Endothelial cell of umbilical vein (primary cell): Measurements from ENCODE around the gene RENBP. TPM values are rescaled to one million over a fixed set of nuclear protein-coding genes. Genes with fewer than 3 reads are reported as not detected.

Experiments
- BruUV-seq: library from RNA; stranded (reverse); fragments of 400-500 nt; replicated peaks from 2 replicates; lab custom pipeline; 2021; lab: Mats Ljungman, UMichigan
- CTCF ChIA-PET: fragments of 300-600, 350-600 bp; sonication (Branson Sonifier 250); formaldehyde crosslinking; loops from one replicate; lab custom pipeline; 2021; ENCODE audit warnings: antibody characterized with exemption, inconsistent platforms; lab: Charles Lee
- POLR2A ChIA-PET: fragments of 300-600, 350-600 bp; sonication (Branson Sonifier 250); formaldehyde crosslinking; loops from one replicate; lab custom pipeline; 2021; ENCODE audit warnings: antibody characterized with exemption, inconsistent platforms; lab: Charles Lee
- DNase-seq: peaks from one replicate; pipeline ENCODE4 v3.0.0-alpha.2; 2011; ENCODE audit warnings: low read depth, low spot score
- FAIRE-seq: peaks from 2 replicates; lab custom pipeline; 2011; peaks lifted over from hg19 to GRCh38; lab: Jason Lieb, UNC
- H2AFZ ChIP-seq: 2 replicates; pipeline ENCODE4 v1.6.0; 2012; ENCODE audit warnings: low read depth, low read length, control low read depth, inconsistent platforms
- H3K27ac ChIP-seq: 2 replicates; pipeline ENCODE4 v1.5.1; 2011; ENCODE audit warnings: low read depth, mild to moderate bottlenecking, control low read depth, low read length, moderate library complexity; ENCODE audit not compliant: insufficient read depth
- H3K27me3 ChIP-seq, 2 experiments: 2 replicates each; pipeline versions ENCODE4 v1.6.0 to v1.6.1; 2011; ENCODE audit warnings: low read length in 2 of 2, mixed read lengths in 1 of 2; ENCODE audit not compliant: control insufficient read depth in 2 of 2, insufficient read depth in 2 of 2
- H3K36me3 ChIP-seq, 2 experiments: 2 replicates in 1 of 2; 3 replicates in 1 of 2; pipeline ENCODE4 v1.5.1; 2011; ENCODE audit warnings: low read length in 2 of 2, mild to moderate bottlenecking in 1 of 2, moderate library complexity in 1 of 2; ENCODE audit not compliant: control insufficient read depth in 2 of 2, insufficient read depth in 2 of 2; ENCODE audit errors: extremely low read depth in 1 of 2
- H3K4me1 ChIP-seq: 3 replicates; pipeline ENCODE4 v1.5.1; 2011; ENCODE audit warnings: mild to moderate bottlenecking, low read length; ENCODE audit not compliant: control insufficient read depth, insufficient read depth; ENCODE audit errors: extremely low read depth
- H3K4me2 ChIP-seq: 2 replicates; pipeline ENCODE4 v1.6.1; 2011; ENCODE audit warnings: low read length, control low read depth, mixed read lengths; ENCODE audit not compliant: insufficient read depth
- H3K4me3 ChIP-seq, 3 experiments: fragments of 200-600 bp in 1 of 3; sonication (generic), shearing (Covaris generic) in 1 of 3; replicated peaks in 1 of 3; 2 replicates each; pipeline ENCODE4 v1.5.1; 2011 to 2016; ENCODE audit warnings: control low read depth in 3 of 3, low read length in 3 of 3, mild to moderate bottlenecking in 2 of 3, inconsistent platforms in 1 of 3, low read depth in 1 of 3, moderate library complexity in 1 of 3; ENCODE audit not compliant: insufficient read depth in 1 of 3
- H3K79me2 ChIP-seq: 2 replicates; pipeline ENCODE4 v1.6.0; 2012; ENCODE audit warnings: low read length, inconsistent platforms; ENCODE audit not compliant: control insufficient read depth, insufficient read depth
- H3K9ac ChIP-seq: replicated peaks from 2 replicates; pipeline ENCODE3; 2011; ENCODE audit warnings: low read length, control low read depth; ENCODE audit not compliant: insufficient read depth; ENCODE audit errors: extremely low read depth
- H3K9me1 ChIP-seq: replicated peaks from 3 replicates; pipeline ENCODE4 v1.6.0; 2011; ENCODE audit warnings: mild to moderate bottlenecking, low read length; ENCODE audit not compliant: control insufficient read depth, insufficient read depth; ENCODE audit errors: extremely low read depth
- H3K9me3 ChIP-seq: replicated peaks from 2 replicates; pipeline ENCODE4 v1.5.1; 2012; ENCODE audit warnings: low read length, inconsistent platforms; ENCODE audit not compliant: control insufficient read depth, insufficient read depth
- H4K20me1 ChIP-seq: replicated peaks from 2 replicates; pipeline ENCODE3; 2011; ENCODE audit warnings: mild to moderate bottlenecking, low read length; ENCODE audit not compliant: control insufficient read depth, insufficient read depth; ENCODE audit errors: extremely low read depth
- EZH2 ChIP-seq: IDR thresholded peaks from 2 replicates; pipeline ENCODE4 v1.6.1; 2012; ENCODE audit warnings: borderline replicate concordance, low read depth, mild to moderate bottlenecking, moderate library complexity, low read length, inconsistent platforms; ENCODE audit not compliant: severe bottlenecking
- dilution Hi-C: fragments of 300-500 bp; cut with MboI; formaldehyde crosslinking; loops from one replicate; pipeline ENCODE4 v1.15.0; 2019; ENCODE audit warnings: low sequenced_read_pairs; ENCODE audit not compliant: extremely low pct_ligation_motif_present
- intact Hi-C: fragments of 100-400 bp; cut with micrococcal nuclease; formaldehyde crosslinking; loops from one replicate; pipeline ENCODE4 v1.10.0; 2022
- polyA plus RNA-seq, 4 experiments: library from polyadenylated mRNA; depleted of rRNA in 3 of 4; stranded (reverse) in 3 of 4; unstranded in 1 of 4; fragments of >200 nt; gene quantifications; 2 replicates each; pipeline versions ENCODE4 v1.2.1 to v1.2.3, GENCODE V29; 2011 to 2012; ENCODE audit warnings: missing spikeins in 1 of 4
- total RNA-seq: library from RNA; stranded (reverse); gene quantifications from 2 replicates; pipeline ENCODE4 v1.2.3, GENCODE V29; 2021
- TF ChIP-seq, protein P1 (sequence below), 2 donors: IDR thresholded peaks; 1 replicate in 1 of 2; 2 replicates in 1 of 2; pipeline ENCODE4 v1.5.1; 2011; ENCODE audit warnings: low read length in 2 of 2, mild to moderate bottlenecking in 2 of 2, moderate library complexity in 2 of 2, control low read depth in 1 of 2, inconsistent platforms in 1 of 2, low read depth in 1 of 2; ENCODE audit not compliant: insufficient read depth in 1 of 2; ENCODE audit errors: extremely low read depth in 1 of 2

Gene RENBP
- total and polyA plus RNA-seq, 2 donors (not counting 3 experiments of a cell fraction or from before 2014, with no cell fraction given) = 8.0 to 16.0 TPM

DNA sequence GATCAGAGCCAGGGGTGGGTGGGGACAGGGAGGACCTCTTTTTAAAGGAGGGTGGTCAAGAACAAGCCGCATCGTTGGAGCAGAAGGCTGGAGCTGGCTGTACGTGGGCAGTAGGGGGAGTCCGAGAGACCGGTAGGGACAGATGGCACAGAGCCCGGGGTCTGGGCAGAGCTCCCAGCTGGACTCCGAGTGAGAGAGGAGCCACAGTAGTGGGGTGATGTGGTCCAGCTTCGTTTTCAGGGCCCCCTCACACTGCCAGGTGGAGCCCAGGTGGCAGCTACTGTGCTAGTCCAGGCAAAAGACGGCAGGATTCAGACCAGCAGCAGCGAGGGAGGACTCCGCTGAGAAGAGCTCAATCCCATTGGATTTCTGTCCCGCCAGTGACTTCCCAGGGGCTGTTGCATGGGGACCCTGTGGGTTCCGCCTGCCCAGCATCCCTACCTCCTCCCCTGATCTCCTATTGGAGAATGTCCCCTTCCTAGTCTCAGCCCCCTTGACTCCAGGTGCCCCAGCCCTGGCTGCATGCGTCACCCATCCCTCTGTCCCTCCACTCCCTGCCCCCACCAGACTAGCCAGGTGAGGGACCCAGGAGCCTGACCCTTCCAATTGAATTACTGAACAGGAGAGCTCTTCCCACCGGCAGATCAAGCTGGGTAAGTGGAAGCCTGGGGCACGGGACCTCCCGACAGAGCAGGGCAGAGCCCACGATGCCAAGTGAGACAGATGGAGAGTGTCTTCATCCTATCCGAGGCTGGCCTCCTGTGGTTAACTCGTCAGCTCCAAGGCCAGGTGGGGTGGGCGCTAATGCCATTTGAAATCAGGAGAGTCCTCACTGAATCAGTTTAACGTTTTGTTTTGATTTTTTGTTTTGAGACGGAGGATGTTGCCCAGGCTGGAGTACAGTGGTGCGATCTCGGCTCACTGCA lies 21.2 kb downstream of the RENBP start:
- no peaks in the 10 kb centered on the region for H3K27me3 ChIP-seq
- POLR2A ChIA-PET = interaction anchor here (1.2 kb wide), 1 partner anchor 12 kb away, joined by 3 read pairs; the partner anchor contains the start of gene NAA10
- no peaks in the 10 kb centered on the region for H4K20me1 ChIP-seq
- DNase-seq (peak; percentile 58), FAIRE-seq (peak; percentile 87)
- dilution Hi-C loops (no loop called here), intact Hi-C loops (no loop called here)
- H3K4me2 ChIP-seq = no peak overlapping the region
- H3K9me1 ChIP-seq = no peaks in the 10 kb centered on the region
- no peaks in the 10 kb centered on the region for H3K9me3 ChIP-seq
- H3K36me3 ChIP-seq = peaks cover 0 to 3% of the 10 kb centered on the region in 2 experiments
- TF ChIP-seq, protein P1, sequence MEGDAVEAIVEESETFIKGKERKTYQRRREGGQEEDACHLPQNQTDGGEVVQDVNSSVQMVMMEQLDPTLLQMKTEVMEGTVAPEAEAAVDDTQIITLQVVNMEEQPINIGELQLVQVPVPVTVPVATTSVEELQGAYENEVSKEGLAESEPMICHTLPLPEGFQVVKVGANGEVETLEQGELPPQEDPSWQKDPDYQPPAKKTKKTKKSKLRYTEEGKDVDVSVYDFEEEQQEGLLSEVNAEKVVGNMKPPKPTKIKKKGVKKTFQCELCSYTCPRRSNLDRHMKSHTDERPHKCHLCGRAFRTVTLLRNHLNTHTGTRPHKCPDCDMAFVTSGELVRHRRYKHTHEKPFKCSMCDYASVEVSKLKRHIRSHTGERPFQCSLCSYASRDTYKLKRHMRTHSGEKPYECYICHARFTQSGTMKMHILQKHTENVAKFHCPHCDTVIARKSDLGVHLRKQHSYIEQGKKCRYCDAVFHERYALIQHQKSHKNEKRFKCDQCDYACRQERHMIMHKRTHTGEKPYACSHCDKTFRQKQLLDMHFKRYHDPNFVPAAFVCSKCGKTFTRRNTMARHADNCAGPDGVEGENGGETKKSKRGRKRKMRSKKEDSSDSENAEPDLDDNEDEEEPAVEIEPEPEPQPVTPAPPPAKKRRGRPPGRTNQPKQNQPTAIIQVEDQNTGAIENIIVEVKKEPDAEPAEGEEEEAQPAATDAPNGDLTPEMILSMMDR (IDR thresholded peaks at IDR 0.05; ENCODE audit: extremely low read depth in 1 of 2, insufficient read depth in 1 of 2, low read depth in 1 of 2, low read length in 2 of 2) = peak; percentile 32 to 72
- no peak for TF ChIP-seq EZH2
- H3K4me1 ChIP-seq = peaks cover 45% of the 10 kb centered on the region
- peaks cover 2% of the 10 kb centered on the region for H3K79me2 ChIP-seq
- no TSS peak for BruUV-seq
- no peak overlapping the region for H2AFZ ChIP-seq
- no peak overlapping the region for H3K4me3 ChIP-seq
- no peak overlapping the region for H3K27ac ChIP-seq
- H3K9ac ChIP-seq = no peak overlapping the region
- CTCF ChIA-PET = interaction anchor here (0.7 to 9.0 kb wide), 15 partner anchors 11 to 179 kb away, joined by 3 to 253 read pairs (median 5); partner anchors contain the start of genes IDH3G, NAA10, PLXNB3 and RENBP
